GM10266 (cell line): Measurements from ENCODE around the gene NEUROD2.

Source experiments
- DNase-seq: peaks from one replicate; pipeline ENCODE4 v3.0.0; 2012; ENCODE audit errors: extremely low spot score
- TF ChIP-seq, protein P1 (sequence below): IDR thresholded peaks from 2 replicates; pipeline ENCODE4 v1.5.1; 2012; ENCODE audit warnings: mild to moderate bottlenecking, low read depth; ENCODE audit not compliant: control insufficient read depth, insufficient read depth; ENCODE audit errors: missing control alignments

Gene NEUROD2

DNA sequence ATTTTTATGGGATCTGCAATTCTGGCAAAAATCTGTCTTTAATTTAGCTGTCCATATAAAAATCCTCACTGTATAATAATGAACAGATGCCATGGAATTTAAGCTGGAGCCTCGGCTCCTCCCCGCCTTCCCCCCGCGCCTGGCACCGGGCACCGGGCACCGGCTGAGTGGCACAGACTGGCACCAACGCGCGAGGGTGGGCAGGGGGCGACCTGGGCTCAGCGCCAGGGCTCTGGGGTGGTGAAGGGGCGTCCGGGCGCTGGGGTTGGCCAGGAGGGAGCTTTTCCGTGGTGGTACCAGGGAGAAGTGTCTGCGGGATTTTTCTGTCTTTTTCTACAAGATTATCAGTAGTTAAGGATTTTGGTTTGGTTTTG, 9.1 kb downstream of the NEUROD2 start:
- TF ChIP-seq, protein P1, sequence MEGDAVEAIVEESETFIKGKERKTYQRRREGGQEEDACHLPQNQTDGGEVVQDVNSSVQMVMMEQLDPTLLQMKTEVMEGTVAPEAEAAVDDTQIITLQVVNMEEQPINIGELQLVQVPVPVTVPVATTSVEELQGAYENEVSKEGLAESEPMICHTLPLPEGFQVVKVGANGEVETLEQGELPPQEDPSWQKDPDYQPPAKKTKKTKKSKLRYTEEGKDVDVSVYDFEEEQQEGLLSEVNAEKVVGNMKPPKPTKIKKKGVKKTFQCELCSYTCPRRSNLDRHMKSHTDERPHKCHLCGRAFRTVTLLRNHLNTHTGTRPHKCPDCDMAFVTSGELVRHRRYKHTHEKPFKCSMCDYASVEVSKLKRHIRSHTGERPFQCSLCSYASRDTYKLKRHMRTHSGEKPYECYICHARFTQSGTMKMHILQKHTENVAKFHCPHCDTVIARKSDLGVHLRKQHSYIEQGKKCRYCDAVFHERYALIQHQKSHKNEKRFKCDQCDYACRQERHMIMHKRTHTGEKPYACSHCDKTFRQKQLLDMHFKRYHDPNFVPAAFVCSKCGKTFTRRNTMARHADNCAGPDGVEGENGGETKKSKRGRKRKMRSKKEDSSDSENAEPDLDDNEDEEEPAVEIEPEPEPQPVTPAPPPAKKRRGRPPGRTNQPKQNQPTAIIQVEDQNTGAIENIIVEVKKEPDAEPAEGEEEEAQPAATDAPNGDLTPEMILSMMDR: no peak
- no peak for DNase-seq

DNA sequence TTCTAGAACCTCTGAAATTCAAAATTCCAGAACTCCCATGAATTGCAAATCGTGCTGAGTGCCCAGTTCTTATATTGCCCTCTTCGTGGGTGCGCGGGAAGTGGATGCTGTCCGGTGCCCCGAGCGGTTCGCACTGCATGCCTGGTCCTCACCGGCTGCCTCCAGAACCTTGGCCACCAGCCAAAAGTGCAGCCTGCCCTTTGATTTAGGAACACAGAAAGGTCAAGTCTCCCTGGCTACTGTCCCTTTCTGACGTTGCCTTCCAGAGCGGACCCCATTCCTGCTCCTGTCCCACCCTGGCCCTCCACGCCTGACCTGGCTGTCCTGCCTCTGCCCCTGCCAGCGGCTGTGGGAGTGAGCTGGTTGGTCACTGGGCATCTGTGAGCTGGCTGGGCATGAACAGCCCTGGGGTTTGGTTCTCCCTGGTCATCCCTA, 9.7 kb downstream of the NEUROD2 start:
- TF ChIP-seq, protein P1: no peak
- DNase-seq: no peak

DNA sequence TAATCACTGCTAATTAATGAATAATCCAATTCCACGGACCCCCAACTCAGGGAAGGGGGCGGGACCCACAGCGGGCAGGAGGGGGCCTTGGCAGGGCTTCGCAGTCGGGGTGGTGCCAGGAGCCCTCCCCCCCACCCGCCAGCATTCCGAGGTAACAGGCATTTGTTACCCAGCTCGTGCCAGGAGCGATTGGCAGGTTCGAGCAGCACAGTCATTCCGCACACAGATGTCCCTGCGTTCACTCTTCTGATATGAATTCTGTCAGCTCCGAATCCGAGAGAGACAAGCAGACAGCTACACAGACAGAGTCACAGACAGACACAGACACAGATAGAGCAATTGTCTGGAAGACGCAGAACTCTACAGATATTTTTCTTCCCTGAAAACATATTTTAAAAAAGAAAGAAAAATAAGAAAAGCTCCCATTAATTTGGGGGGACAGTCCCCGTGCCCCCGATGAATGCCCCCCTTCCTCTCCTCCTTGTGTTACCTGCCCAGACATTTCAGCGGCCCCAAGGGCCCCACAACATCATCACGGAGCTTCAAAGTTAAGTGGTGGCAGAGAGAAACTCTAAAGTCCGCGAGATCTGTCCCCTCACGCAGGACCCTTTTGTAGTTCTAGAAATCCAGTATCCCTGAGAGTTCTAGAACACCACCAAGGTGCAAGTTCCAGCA, 10.2 kb downstream of the NEUROD2 start:
- TF ChIP-seq, protein P1: no peak
- no peak for DNase-seq

- TF ChIP-seq, protein P1: no peak
- no peak for DNase-seq
Observed at GRCh38 chr17:39596543-39597267, 11.0 kb downstream of the NEUROD2 start.

DNA sequence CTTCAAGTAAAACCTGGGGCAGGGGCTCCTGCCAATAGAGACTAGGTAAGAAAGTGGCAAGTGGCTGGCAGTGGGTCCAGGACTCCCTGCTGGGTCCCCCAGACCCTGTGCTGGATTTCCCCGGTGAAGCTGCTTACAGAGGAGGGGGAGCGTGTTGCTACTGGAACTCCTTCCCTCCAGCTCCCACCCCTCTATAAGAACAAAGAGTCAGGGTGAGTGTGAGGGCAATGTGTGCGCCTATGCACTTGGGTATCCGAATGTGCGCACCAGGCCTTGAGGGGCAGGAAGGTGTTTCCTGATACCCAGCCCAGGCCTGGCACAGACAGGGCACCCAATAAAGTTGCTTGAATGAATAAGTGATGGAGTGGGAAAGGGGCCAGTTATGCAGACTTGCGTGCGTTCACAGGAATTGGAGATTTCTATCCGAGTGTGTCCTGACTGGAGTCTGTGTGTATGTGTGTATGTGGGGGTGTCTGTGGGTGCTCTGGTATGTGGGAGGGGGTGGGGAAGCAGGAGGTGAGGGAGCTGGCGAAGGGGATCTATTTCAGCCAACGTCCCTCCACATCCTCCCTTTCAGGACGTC, 11.7 kb downstream of the NEUROD2 start:
- DNase-seq: no peak
- TF ChIP-seq, protein P1: no peak

DNA sequence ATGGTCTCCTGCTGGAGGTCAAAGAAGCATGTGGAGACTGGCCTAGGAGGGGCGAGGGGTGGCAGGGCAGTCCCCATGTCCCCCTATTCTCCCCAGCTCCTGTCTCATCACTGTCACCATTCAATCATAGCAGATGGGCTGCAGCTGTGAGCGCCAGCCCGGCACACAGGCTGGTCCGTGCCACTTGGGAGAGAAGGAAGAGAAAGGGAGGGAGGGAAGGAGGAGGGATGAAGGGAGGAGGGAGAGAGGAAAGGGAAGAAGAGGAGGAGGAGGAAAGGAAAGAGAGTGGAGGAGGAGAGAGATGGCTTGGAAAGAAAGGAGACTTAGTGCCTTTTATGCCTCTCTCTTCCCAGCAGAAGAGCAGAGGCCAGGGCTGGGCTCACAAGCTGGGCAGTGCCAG, 12.4 kb downstream of the NEUROD2 start:
- TF ChIP-seq, protein P1: no peak
- DNase-seq: no peak

GRCh38 chr17:39593371-39593770, 14.3 kb downstream of the NEUROD2 start:
- TF ChIP-seq, protein P1: no peak
- no peak for DNase-seq
